ENCODE measurements around the gene CDC73. TPM values are rescaled to one million over a fixed set of nuclear protein-coding genes. Genes with fewer than 3 reads are reported as not detected.
A peak's percentile ranks its signal among the peaks of the same experiment; 100 is the strongest.
"Not testable (repeated sequence)": the region's sequence is repeated elsewhere in the genome, so short reads cannot be mapped to it uniquely, and the experiment has no call there.

CDC73 gene
- total and polyA plus RNA-seq, 2 donors (not counting 1 experiment from before 2014, with no cell fraction given): 18.7 to 69.8 TPM

DNA sequence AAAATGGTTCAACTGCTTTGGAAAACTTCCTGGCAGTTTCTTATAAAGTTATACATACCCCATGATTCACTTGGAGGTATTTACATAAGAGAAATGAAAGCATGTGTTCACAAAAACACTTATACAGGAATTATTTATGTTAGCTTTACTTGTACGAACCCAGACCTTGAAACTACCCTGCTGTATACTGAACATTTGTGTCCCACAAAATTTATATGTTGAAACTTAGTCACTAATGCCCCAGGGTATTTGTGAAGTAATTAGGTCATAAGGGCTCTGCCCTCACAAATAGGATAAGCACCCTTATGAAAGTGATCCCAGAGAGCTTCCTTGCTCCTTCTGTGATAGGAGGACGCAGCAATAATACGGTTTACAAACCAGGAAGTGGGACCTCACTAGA is 107.3 kb downstream of the CDC73 start:
- no peak overlapping the region for H3K4me3 ChIP-seq (replicated peaks in 1 of 4; ENCODE audit: control extremely low read depth in 1 of 4, insufficient read depth in 1 of 4, low read depth in 3 of 4, low read length in 4 of 4)
- H3K9me3 ChIP-seq (ENCODE audit: control insufficient read depth, insufficient read depth, low read depth, low read length): no peaks in the 10 kb centered on the region
- H3K4me1 ChIP-seq (ENCODE audit: control insufficient read depth, extremely low read depth, insufficient read depth, low read length): no peaks in the 10 kb centered on the region
- H3K27me3 ChIP-seq (ENCODE audit: control insufficient read depth, insufficient read depth, low read length): no peaks in the 10 kb centered on the region
- H3K27ac ChIP-seq (ENCODE audit: insufficient read depth, low read length): no peak overlapping the region
- H3K4me2 ChIP-seq (ENCODE audit: extremely low read depth, insufficient read depth, low read length): peak overlapping the region; percentile 11
- H2AFZ ChIP-seq (ENCODE audit: low read length): no peak overlapping the region
- H3K9ac ChIP-seq (ENCODE audit: insufficient read depth, low read length): no peak overlapping the region
- H4K20me1 ChIP-seq (ENCODE audit: control insufficient read depth, extremely low read depth, insufficient read depth, low read length): no peaks in the 10 kb centered on the region
- peak; percentile 3 to 60 for DNase-seq (ENCODE audit: low read depth in 2 of 2)
- H3K36me3 ChIP-seq (ENCODE audit: control insufficient read depth, insufficient read depth, low read length): no peaks in the 10 kb centered on the region
- TF ChIP-seq CTCF (conservative IDR thresholded peaks at IDR 0.05 in 1 of 2, IDR thresholded peaks at IDR 0.05 in 1 of 2; ENCODE audit: low read depth in 1 of 2, low read length in 2 of 2): no peak
- no peak for TF ChIP-seq EZH2 (IDR thresholded peaks at IDR 0.05; ENCODE audit: low read length, missing control alignments)
- no peaks in the 10 kb centered on the region for H3K79me2 ChIP-seq (ENCODE audit: control insufficient read depth, insufficient read depth, low read length)

DNA sequence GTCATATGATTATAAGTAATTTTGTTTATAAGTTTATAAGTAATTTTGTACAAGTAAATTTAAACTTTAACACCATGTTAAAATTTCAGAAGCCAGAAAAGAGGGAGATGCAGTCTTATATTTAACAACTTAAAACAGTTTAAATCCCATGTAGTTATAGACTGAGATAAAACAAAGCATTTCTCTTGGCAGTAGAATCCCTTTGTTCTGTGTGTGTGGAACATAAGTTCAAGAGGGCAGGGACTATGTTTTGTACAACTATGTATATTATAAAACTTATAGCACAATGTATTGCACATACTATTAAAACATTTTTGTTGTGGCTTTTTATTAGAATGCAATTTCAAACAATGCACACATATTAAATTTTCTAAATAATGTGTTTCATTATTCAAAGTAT is 109.3 kb downstream of the CDC73 start:
- not testable (repeated sequence) for H3K9me3 ChIP-seq (ENCODE audit: control insufficient read depth, insufficient read depth, low read depth, low read length); H3K4me1 ChIP-seq (ENCODE audit: control insufficient read depth, extremely low read depth, insufficient read depth, low read length); H3K9ac ChIP-seq (ENCODE audit: insufficient read depth, low read length); H3K4me3 ChIP-seq (replicated peaks in 1 of 4; ENCODE audit: control extremely low read depth in 1 of 4, insufficient read depth in 1 of 4, low read depth in 3 of 4, low read length in 4 of 4); H3K27ac ChIP-seq (ENCODE audit: insufficient read depth, low read length); H3K79me2 ChIP-seq (ENCODE audit: control insufficient read depth, insufficient read depth, low read length); H4K20me1 ChIP-seq (ENCODE audit: control insufficient read depth, extremely low read depth, insufficient read depth, low read length); DNase-seq (ENCODE audit: low read depth in 2 of 2); H3K27me3 ChIP-seq (ENCODE audit: control insufficient read depth, insufficient read depth, low read length); H3K36me3 ChIP-seq (ENCODE audit: control insufficient read depth, insufficient read depth, low read length); H3K4me2 ChIP-seq (ENCODE audit: extremely low read depth, insufficient read depth, low read length); H2AFZ ChIP-seq (ENCODE audit: low read length)

GRCh38 chr1:193234530-193234929 is 112.7 kb downstream of the CDC73 start:
- Histone ChIP-seq H3K9ac (ENCODE audit: insufficient read depth, low read length) (no peak overlapping the region), H3K27ac (ENCODE audit: insufficient read depth, low read length) (no peak overlapping the region), H3K79me2 (ENCODE audit: control insufficient read depth, insufficient read depth, low read length) (no peaks in the 10 kb centered on the region), H3K36me3 (ENCODE audit: control insufficient read depth, insufficient read depth, low read length) (no peaks in the 10 kb centered on the region), H2AFZ (ENCODE audit: low read length) (no peak overlapping the region), H3K27me3 (ENCODE audit: control insufficient read depth, insufficient read depth, low read length) (no peaks in the 10 kb centered on the region), H3K4me1 (ENCODE audit: control insufficient read depth, extremely low read depth, insufficient read depth, low read length) (no peaks in the 10 kb centered on the region), H3K4me3 (replicated peaks in 1 of 4; ENCODE audit: control extremely low read depth in 1 of 4, insufficient read depth in 1 of 4, low read depth in 3 of 4, low read length in 4 of 4) (no peak overlapping the region), H4K20me1 (ENCODE audit: control insufficient read depth, extremely low read depth, insufficient read depth, low read length) (no peaks in the 10 kb centered on the region), H3K4me2 (ENCODE audit: extremely low read depth, insufficient read depth, low read length) (no peak overlapping the region), H3K9me3 (ENCODE audit: control insufficient read depth, insufficient read depth, low read depth, low read length) (no peaks in the 10 kb centered on the region)
- DNase-seq (ENCODE audit: low read depth in 2 of 2): no peak
- TF ChIP-seq EZH2 (IDR thresholded peaks at IDR 0.05; ENCODE audit: low read length, missing control alignments) (no peak), CTCF (conservative IDR thresholded peaks at IDR 0.05 in 1 of 2, IDR thresholded peaks at IDR 0.05 in 1 of 2; ENCODE audit: low read depth in 1 of 2, low read length in 2 of 2) (no peak)
